ENCODE measurements around the gene CUL5.
"Not testable (repeated sequence)": the region's sequence is repeated elsewhere in the genome, so short reads cannot be mapped to it uniquely, and the experiment has no call there.

CUL5 gene

GRCh38 chr11:108016647-108017046, 7.9 kb downstream of the CUL5 start:
- POLR2A ChIA-PET = no interaction called here
- no peak for TF ChIP-seq FOXA1 (IDR thresholded peaks at IDR 0.05)
- no peak for TF ChIP-seq FOXK2 (IDR thresholded peaks at IDR 0.05)
- TF ChIP-seq PKNOX1 (IDR thresholded peaks at IDR 0.05) = no peak
- TF ChIP-seq NFRKB (IDR thresholded peaks at IDR 0.05) = no peak
- TF ChIP-seq BHLHE40 (IDR thresholded peaks at IDR 0.05; ENCODE audit: borderline replicate concordance) = no peak
- no peak for TF ChIP-seq HDGF (IDR thresholded peaks at IDR 0.05; ENCODE audit: borderline replicate concordance)
- no peak for TF ChIP-seq TARDBP (IDR thresholded peaks at IDR 0.05)
- TF ChIP-seq L3MBTL2 (conservative IDR thresholded peaks at IDR 0.05) = no peak
- TF ChIP-seq ARNT (IDR thresholded peaks at IDR 0.05) = no peak
- CTCF ChIA-PET = no interaction called here
- no peak for DNase-seq (ENCODE audit: extremely low spot score)

GRCh38 chr11:108018708-108019107, 10.0 kb downstream of the CUL5 start:
- POLR2A ChIA-PET = interaction anchor here (2.0 kb wide), 1 partner anchor 10 kb away, joined by 8 read pairs; the partner anchor contains the start of gene CUL5
- no peak for TF ChIP-seq FOXM1 (IDR thresholded peaks at IDR 0.05; ENCODE audit: borderline replicate concordance)
- TF ChIP-seq CTBP1 (IDR thresholded peaks at IDR 0.05; ENCODE audit: borderline replicate concordance) = no peak
- no peak for TF ChIP-seq SUZ12 (IDR thresholded peaks at IDR 0.05)
- TF ChIP-seq PKNOX1 (IDR thresholded peaks at IDR 0.05) = no peak
- TF ChIP-seq ZNF384 (IDR thresholded peaks at IDR 0.05) = no peak
- no peak for TF ChIP-seq FOXK2 (IDR thresholded peaks at IDR 0.05)
- TF ChIP-seq HDGF (IDR thresholded peaks at IDR 0.05; ENCODE audit: borderline replicate concordance) = no peak
- no peak for TF ChIP-seq BHLHE40 (IDR thresholded peaks at IDR 0.05; ENCODE audit: borderline replicate concordance)
- no peak for TF ChIP-seq SP1 (IDR thresholded peaks at IDR 0.05)
- no peak for TF ChIP-seq TARDBP (IDR thresholded peaks at IDR 0.05)
- no peak for TF ChIP-seq NFRKB (IDR thresholded peaks at IDR 0.05)
- TF ChIP-seq ARNT (IDR thresholded peaks at IDR 0.05) = no peak
- no peak for TF ChIP-seq FOXA1 (IDR thresholded peaks at IDR 0.05)
- TF ChIP-seq L3MBTL2 (conservative IDR thresholded peaks at IDR 0.05) = no peak
- TF ChIP-seq LEF1 (IDR thresholded peaks at IDR 0.05; ENCODE audit: borderline replicate concordance) = no peak
- TF ChIP-seq ELF4 (IDR thresholded peaks at IDR 0.05) = no peak
- CTCF ChIA-PET = interaction anchor here (2.8 kb wide), 1 partner anchor 10 kb away, joined by 8 read pairs; the partner anchor contains the start of gene CUL5
- no peak for DNase-seq (ENCODE audit: extremely low spot score)

- ChIA-PET POLR2A (interaction anchor here (2.0 kb wide), 1 partner anchor 11 kb away, joined by 7 read pairs; the partner anchor contains the start of gene CUL5), CTCF (interaction anchor here (2.8 kb wide), 1 partner anchor 11 kb away, joined by 8 read pairs; the partner anchor contains the start of gene CUL5)
- DNase-seq (ENCODE audit: extremely low spot score) = no peak
- TF ChIP-seq ZNF384 (IDR thresholded peaks at IDR 0.05) (no peak), L3MBTL2 (conservative IDR thresholded peaks at IDR 0.05) (no peak), SUZ12 (IDR thresholded peaks at IDR 0.05) (no peak), TARDBP (IDR thresholded peaks at IDR 0.05) (no peak), FOXK2 (IDR thresholded peaks at IDR 0.05) (no peak)
Observed at GRCh38 chr11:108019870-108020540, 11.3 kb downstream of the CUL5 start.

- CTCF ChIA-PET = interaction anchor here (0.8 to 2.5 kb wide), 3 partner anchors 11 to 83 kb away, joined by 3 to 7 read pairs (median 3); partner anchors contain the start of gene CUL5
- POLR2A ChIA-PET = interaction anchor here (3.1 kb wide), 1 partner anchor 16 kb away, joined by 13 read pairs; the partner anchor contains the start of gene CUL5
- TF ChIP-seq ZNF384 (IDR thresholded peaks at IDR 0.05) = no peak
- no peak for TF ChIP-seq FOXM1 (IDR thresholded peaks at IDR 0.05; ENCODE audit: borderline replicate concordance)
- no peak for TF ChIP-seq TARDBP (IDR thresholded peaks at IDR 0.05)
- TF ChIP-seq FOXA1 (IDR thresholded peaks at IDR 0.05) = no peak
- TF ChIP-seq L3MBTL2 (conservative IDR thresholded peaks at IDR 0.05) = no peak
- no peak for TF ChIP-seq HDGF (IDR thresholded peaks at IDR 0.05; ENCODE audit: borderline replicate concordance)
- TF ChIP-seq ARNT (IDR thresholded peaks at IDR 0.05) = no peak
- no peak for TF ChIP-seq NFRKB (IDR thresholded peaks at IDR 0.05)
- TF ChIP-seq PKNOX1 (IDR thresholded peaks at IDR 0.05) = no peak
- no peak for TF ChIP-seq FOXK2 (IDR thresholded peaks at IDR 0.05)
- TF ChIP-seq BHLHE40 (IDR thresholded peaks at IDR 0.05; ENCODE audit: borderline replicate concordance) = no peak
- no peak for TF ChIP-seq LEF1 (IDR thresholded peaks at IDR 0.05; ENCODE audit: borderline replicate concordance)
- TF ChIP-seq ELF4 (IDR thresholded peaks at IDR 0.05) = no peak
- TF ChIP-seq SUZ12 (IDR thresholded peaks at IDR 0.05) = no peak
- TF ChIP-seq SP1 (IDR thresholded peaks at IDR 0.05) = no peak
- DNase-seq (ENCODE audit: extremely low spot score) = no peak
Observed at GRCh38 chr11:108025387-108026080, 16.8 kb downstream of the CUL5 start.

- ChIA-PET POLR2A (interaction anchor here (3.1 kb wide), 1 partner anchor 18 kb away, joined by 13 read pairs; the partner anchor contains the start of gene CUL5), CTCF (interaction anchor here (0.6 to 2.5 kb wide), 3 partner anchors 15 to 128 kb away, joined by 4 to 7 read pairs (median 6); partner anchors contain the start of gene CUL5)
- DNase-seq (ENCODE audit: extremely low spot score) = no peak
- no peak for TF ChIP-seq SUZ12 (IDR thresholded peaks at IDR 0.05)
- peak; percentile 94 for TF ChIP-seq ZNF384 (IDR thresholded peaks at IDR 0.05)
- TF ChIP-seq FOXK2 (IDR thresholded peaks at IDR 0.05) = no peak
Observed at GRCh38 chr11:108027057-108027456, 18.4 kb downstream of the CUL5 start.

- POLR2A ChIA-PET = interaction anchor here (0.6 kb wide), 1 partner anchor 20 kb away, joined by 3 read pairs; the partner anchor contains the start of gene CUL5
- CTCF ChIA-PET; DNase-seq (ENCODE audit: extremely low spot score): not testable (repeated sequence)
Observed at GRCh38 chr11:108028822-108029441, 20.2 kb downstream of the CUL5 start.

GRCh38 chr11:108031604-108032003, 22.9 kb downstream of the CUL5 start:
- POLR2A ChIA-PET = interaction anchor here (1.2 kb wide), 1 partner anchor 23 kb away, joined by 3 read pairs; the partner anchor contains the start of gene CUL5
- DNase-seq (ENCODE audit: extremely low spot score); CTCF ChIA-PET: not testable (repeated sequence)

Measured in HEK293T (cell line).